ENCODE results near the gene SYNM.
"Not testable (repeated sequence)": the region's sequence is repeated elsewhere in the genome, so short reads cannot be mapped to it uniquely, and the experiment has no call there.

SYNM gene, protein sequence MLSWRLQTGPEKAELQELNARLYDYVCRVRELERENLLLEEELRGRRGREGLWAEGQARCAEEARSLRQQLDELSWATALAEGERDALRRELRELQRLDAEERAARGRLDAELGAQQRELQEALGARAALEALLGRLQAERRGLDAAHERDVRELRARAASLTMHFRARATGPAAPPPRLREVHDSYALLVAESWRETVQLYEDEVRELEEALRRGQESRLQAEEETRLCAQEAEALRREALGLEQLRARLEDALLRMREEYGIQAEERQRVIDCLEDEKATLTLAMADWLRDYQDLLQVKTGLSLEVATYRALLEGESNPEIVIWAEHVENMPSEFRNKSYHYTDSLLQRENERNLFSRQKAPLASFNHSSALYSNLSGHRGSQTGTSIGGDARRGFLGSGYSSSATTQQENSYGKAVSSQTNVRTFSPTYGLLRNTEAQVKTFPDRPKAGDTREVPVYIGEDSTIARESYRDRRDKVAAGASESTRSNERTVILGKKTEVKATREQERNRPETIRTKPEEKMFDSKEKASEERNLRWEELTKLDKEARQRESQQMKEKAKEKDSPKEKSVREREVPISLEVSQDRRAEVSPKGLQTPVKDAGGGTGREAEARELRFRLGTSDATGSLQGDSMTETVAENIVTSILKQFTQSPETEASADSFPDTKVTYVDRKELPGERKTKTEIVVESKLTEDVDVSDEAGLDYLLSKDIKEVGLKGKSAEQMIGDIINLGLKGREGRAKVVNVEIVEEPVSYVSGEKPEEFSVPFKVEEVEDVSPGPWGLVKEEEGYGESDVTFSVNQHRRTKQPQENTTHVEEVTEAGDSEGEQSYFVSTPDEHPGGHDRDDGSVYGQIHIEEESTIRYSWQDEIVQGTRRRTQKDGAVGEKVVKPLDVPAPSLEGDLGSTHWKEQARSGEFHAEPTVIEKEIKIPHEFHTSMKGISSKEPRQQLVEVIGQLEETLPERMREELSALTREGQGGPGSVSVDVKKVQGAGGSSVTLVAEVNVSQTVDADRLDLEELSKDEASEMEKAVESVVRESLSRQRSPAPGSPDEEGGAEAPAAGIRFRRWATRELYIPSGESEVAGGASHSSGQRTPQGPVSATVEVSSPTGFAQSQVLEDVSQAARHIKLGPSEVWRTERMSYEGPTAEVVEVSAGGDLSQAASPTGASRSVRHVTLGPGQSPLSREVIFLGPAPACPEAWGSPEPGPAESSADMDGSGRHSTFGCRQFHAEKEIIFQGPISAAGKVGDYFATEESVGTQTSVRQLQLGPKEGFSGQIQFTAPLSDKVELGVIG (N-terminal part only)
- total RNA-seq, result 7.9 reads per million, percentile 27 among the genes with 10 or more reads in this experiment

DNA sequence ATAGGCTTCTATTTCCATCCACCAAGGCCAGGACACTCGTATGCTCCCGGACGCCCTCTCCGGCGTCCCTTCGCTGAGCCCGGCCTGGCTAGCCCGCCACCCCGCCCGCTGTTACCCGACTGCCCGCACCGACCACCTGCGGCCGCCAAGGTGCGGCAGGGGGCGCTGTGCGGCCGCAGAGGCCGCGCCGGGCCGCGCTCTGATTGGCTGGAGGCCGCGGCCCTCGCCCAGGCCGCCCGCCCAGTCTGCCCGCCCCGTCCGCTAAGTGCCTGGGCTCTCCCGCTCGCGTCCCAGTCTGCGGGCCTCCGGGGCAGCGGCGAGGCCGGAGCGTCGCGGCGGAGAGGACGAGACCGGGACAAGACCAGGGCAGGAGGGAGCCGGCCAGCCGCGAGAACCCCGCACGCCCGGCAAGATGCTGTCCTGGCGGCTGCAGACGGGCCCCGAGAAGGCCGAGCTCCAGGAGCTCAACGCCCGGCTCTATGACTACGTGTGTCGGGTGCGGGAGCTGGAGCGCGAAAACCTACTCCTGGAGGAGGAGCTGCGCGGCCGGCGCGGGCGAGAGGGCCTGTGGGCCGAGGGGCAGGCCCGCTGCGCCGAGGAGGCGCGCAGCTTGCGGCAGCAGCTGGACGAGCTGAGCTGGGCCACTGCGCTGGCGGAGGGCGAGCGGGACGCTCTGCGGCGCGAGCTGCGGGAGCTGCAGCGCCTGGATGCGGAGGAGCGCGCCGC is at the start of gene SYNM:
TSS of gene SYNM (plus strand) at position 293 of the 726 bp plus-strand sequence. CDS start at position 413, 120 bp downstream.
- DNase-seq, result no peak

DNA sequence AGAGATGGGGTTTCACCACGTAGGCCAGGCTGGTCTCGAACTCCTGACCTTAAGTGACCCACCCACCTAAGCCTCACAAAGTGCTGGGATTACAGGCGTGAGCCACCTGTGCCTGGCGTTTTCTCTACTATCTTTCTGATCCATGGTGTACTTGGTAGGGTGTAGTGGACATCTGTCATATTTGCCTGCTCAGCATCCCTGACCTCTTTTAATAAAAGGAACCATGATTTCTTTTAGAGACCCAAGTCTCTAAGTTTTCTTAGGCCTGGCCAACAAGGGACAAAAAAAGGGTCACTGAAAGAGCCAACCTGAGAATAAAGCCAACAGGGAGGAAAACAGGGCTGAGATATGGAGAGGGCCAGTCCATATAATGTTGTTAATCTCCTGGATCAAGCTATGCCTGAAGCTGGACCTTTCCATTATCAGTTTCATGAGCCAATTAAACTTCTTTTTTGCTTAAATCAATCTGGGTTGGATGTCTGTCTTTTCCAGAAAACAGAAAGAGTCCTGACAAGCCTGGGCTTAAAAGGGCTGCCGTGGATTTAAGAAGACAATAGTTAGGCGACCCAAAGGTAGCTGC is 49.2 kb upstream of the SYNM start:
- no peak for DNase-seq

DNA sequence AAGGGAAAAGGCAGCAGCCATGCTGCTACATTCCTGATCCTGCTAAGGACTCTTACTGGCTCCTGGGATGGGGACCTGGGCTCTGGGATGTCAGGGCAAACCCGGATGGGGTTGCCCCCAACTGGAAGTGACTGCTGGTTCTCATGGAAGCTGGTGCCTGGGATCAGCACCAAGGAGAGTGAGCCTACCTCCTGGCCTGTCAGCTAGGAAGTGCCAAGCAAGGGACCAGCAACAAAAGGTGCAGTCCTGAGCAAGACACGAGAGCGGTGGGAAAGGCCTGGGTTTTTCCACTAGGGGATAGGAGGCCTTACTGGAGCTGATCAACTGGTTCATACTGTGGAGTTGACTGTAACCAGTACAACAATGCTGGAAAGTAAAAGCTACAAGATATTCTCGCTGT is 47.9 kb upstream of the SYNM start:
- DNase-seq, result no peak

DNA sequence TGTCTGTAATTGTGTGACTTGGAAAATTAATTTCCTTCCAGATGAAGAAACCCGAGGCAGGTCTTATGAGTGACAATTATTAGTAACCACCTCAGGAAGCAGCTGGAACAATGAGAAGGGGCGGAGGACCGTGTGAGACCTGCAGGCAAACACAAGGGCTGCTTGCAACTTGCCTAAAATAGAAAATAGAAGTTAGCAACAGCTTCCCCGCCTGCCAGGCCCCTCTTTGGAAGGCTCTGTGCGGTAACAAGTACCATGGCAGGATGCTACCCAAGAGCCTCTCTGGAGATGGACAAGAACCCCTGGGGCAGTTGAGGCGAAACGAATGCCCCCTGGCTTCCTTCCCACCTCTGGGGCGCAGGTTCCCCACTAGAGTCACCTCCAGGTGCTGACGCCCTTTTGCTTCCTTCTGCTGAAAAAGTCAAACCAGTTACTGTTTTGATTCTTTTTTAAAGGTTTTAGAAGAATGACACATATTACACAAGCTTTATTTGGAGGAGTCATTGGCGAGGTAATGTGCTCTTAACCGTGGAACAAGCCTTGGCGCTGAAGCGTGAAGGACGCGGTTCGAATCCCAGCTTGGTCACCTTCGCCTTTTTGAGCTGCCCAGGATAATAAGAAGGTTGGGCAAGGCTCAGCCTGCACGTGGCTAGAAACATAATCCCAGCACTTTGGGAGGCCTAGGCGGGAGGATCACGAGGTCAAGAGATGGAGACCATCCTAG is 47.0 kb upstream of the SYNM start:
- no peak for DNase-seq

DNA sequence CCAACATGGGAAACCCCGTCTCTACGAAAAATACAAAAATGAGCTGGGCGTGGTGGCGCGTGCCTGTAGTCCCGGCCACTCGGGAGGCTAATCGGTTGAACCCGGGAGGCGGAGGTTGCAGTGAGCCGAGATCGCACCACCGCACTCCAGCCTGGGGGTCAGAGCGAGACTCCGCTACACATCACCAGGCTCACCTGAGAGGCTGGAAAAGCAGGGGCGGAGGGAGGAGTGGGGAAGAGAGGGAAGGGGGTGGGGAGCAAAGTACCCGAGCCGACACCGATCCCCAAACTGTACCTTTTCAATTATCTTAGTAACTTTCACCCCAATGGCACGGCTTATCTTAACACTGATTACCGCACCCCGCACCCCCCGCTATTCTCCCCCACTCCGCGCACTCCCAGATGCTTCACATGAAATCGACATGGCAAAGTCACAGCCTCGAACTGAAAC is 46.4 kb upstream of the SYNM start:
- DNase-seq, result no peak

DNA sequence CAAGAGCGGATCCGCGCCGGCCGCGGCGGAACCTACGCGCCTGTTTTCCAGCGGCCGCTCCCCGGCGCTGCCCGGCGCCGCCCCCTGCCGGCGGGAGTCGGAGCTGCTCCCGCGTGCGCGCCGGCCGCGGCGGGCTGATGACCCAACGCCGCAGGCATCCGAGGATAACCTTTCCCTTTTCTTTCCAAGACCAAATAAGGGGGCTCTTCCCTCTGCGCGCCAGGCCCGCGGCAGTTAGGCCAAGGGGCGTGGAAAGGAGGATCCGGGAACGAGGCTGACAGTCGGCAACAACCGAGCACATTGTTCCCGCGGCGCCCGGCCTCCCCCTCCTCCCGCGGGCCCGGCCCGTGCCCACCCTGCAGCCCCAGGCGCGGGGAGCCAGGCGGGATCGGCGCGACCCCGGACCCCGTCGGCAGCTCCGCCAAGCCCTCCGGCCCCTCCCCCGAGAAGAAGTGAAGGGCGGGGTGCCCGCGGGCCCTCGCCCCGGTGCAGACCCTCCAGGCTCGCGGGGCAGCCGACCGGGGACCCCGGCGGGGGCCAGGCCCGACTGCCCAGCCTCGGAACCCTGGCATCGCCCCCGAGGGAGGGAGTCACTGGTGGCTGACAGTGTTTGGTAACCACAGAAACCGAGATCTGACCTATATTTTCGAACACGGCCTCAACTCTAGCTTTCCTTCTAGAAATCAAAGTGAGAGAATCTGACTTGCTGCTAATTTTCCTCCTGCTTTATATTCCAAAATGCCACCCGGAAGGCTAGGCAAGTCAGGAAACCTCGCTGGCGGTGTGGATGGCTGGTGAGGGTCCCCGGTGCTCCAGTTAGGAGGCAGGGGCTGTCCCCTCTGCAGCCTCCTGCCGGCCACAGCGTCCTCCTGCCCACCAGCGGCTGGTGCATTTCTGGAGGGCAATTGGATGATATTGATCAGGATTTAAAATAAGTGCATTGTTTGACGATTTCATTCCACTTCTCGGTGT is 45.6 kb upstream of the SYNM start:
- peak; percentile 9 for DNase-seq

DNA sequence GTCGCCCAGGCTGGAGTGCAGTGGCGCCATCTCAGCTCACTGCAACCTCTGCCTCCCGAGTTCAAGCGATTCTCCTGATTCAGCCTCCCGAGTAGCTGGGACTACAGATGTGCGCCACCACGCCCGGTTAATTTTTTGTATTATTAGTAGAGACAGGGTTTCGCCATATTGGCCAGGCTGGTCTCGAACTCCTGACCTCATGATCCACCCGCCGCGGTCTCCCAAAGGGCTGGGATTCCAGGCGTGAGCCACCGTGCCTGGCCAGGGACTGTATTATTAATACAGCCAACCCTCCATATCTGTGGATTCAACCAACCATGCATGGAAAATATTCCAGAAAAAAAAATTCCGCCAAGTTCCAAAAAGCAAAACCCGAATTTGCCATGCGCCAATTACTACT is 44.7 kb upstream of the SYNM start:
- not testable (repeated sequence) for DNase-seq

DNA sequence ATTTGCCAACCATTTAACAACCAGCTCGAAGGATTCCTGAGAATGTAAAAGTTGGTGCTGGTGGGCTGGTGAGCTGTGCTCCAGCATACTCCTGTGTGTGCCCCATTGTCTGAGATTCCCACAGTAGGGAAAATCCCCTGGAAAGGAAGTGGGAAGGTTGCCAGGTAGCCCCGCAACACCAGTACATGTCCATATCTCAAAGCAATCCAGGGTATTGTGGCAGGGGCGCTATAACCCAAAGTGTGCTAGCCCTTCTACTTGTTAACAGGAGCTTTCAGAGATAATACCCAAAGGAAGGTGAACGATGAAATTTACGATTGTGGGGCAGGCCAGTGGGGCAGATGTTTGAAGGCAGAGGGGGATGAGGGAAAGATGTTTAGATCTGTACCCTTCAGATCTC is 42.7 kb upstream of the SYNM start:
- no peak for DNase-seq

DNA sequence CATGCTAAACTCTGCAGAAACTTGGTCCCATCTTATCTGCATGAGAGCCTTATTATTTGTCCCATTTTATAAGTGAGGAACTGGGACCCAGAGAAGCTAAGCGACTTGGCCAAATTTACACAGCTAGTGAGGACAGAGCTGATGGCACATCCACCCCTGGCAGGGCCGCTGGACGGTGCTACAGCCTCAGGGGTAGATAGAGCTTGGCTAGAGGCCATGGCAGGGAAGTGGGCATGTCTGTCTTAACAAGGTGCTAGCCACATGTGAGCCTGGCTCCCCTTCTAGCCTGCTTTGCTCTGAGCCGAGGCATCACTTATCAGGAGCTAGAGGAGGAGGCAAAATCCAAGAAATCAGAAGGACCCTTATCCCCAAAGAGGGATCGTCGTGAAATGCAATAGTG is 36.7 kb upstream of the SYNM start:
- DNase-seq, result no peak

DNA sequence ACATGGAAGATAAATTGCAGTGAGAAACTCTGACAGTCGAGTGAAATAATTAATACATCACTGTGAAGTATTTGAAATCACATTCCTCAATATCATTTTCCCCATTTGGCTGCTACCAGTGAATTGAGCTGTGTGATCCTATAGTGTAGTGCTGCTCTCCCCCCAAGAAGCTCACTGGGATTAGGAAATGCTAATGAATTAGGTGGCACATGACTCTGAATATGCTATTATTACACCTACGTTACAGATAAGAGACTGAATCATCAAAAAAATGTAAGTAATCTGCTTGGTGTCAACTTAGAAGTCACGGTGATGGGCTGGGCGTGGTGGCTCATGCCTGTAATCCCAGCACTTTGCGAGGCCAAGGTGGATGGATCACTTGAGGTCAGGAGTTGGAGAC is 34.7 kb upstream of the SYNM start:
- no peak for DNase-seq

DNA sequence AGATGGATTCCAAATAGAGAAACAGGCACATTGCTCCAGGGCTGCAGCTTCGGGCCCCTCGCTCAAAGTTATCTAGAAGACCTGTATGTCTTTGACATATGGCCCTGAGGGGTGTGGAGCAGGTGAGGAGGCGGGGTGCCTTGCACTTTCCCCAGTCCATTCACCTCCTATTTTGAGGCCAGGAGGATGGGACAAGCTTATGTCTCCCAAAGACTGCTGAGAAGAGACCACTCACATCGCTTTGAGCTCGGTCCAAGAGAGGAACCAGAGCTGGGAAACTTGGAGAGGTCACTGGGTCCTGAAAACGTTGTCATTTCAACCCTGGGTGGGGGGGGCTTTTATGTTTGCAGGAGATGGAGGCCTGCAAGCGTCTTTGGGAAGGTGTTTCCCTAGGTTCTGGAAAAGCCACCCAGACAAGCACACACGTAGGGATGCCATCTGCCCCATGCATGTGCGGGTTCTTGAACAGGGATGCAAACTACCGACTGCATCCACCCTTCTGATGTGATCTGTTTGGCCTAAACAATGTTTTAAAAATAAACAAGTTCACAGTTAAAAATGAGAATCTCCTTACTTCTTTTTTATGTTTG is 33.7 kb upstream of the SYNM start:
- no peak for DNase-seq

DNA sequence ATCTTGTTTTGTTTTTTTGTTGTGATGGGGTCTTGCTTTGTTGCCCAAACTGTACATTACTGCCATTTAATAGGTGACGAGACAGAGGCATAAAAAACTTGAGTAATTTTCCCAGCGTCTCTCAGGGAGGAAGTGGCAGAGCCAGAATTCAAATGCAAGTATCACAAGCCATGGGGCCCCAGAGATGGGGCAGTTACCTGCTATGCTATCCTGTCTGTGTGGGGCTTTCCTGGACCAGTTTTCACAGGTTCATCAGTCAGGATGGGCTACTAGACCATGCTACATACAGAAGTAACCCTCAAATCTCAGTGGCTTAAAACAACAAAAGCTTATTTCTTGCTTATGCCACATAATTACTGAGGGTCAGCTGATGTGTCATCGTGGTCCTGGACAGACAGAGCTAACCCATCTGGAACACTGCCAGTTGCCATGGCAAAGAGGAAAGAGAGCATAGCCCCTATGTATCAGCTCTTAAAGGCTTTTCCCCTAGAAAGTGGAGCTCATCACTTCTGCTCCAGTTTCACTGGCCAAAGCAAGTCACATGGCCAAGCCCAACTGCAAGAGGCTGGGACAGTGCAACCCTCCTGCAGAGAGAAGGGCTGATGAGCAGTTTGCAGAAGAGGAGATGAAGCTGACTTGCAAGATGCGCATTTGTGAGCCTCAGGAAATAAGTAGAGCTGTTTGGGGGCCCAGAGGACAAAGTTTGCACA is 31.7 kb upstream of the SYNM start:
- no peak for DNase-seq

DNA sequence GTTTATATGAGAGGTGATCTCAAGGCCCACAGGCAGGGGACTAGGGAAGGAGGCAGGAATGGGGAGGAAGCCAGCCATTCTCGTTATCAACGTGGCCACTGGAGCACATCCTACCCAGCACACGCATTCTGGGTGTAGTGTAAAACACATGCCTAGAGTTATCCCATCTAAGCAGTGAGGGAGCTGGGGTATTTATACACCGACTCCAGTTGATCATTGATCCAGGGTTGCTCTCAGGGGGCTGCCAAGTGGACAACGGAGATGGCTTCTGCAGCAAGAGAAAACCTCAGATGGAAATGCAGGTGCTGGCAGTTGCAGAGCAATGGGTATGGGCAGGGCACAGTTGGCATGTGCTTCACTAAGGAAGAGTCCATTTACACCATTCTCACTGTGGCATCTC is 30.4 kb upstream of the SYNM start:
- no peak for DNase-seq

DNA sequence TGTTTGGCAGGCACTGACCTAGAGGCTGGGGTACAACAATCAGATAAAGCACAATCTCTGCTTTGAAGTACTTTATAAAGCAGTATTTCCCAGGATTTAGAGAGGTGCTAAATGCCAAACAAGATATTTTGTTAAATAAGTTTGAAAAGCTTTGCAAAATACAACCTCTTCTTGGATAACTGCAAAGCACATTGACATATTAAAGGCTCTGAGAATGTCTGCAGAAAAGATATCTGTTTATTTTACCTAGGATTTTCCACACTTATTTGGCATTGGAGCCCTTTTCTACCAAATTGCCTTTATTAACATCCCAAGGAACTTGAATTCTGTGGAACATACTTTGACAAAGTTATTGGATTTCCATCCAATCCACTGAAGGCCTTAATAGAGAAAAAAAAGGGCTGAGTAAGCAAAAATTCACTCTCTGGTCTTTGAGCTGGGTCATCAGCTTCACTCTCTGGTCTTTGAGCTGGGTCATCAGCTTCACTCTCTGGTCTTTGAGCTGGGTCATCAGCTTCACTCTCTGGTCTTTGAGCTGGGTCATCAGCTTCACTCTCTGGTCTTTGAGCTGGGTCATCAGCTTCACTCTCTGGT is 29.7 kb upstream of the SYNM start:
- not testable (repeated sequence) for DNase-seq

DNA sequence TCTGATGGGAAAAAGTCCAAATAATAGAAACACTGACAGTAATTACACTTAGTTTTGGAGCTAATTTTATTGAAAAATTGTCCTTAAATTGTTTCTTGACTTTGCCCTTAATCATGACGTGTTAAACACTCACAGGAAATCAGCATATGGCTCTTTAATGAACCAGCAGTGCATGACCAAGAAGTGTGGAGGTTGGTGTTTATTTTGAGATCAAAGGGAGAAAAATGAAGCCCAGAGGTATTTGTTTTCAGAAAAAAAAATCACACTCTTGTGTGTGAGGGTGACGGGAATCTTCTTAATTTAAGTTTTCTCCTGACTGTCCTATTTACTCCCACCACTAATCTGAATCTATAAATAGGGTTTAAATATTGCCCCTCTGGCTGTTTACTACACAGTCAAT is 28.8 kb upstream of the SYNM start:
- no peak for DNase-seq

DNA sequence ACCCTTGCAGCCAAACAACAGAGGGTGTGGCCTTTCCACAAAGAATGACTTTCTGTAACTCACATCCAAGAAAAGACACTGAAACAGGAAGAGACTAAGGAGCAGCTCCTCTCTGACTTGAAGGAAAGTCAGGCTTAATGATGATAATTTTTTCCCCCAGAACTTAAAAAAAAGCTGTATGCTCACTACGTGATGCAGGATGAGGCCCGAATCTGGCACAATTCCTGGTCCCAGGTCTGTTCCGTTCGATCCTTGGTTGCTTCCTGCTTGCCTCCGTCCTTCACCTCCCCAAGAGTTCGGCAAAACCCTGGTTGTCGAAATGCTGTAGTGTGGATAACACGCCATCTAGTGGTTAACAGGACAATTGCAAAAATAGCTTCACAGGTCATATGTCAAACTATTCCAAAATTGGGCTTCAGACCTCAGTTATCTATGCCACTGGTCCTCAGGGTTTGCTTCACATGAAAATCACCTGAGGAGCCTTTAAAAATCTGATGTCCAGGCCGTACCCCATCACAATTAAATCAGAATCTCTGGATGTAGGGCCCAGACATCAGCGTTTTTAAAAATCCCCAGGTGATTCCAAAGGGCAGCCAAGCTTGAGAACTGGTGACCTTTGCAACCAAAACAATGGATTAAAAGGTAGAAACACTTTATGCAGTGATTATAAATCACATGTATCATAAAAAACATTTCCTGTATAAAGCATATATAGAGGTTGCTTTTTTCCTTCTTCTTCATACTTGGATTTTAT is 28.1 kb upstream of the SYNM start:
- no peak for DNase-seq

DNA sequence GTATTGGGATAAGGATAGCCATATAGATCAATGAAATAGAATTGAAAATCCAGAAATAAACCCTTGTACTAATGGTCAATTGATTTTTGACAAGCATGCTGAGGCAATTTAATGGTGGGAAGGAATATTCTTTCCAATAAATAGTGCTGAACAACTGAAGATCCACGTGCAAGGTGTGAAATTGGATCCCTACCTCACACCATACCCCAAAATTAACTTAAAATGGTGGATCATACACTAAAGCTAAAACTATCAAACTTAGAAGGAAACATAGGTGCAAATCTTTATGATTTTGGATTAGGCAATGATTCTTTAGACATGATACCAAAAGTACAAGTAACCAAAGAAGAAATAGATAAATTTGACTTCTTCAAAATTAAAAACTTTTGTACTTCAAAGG is 22.1 kb upstream of the SYNM start:
- DNase-seq, result no peak

DNA sequence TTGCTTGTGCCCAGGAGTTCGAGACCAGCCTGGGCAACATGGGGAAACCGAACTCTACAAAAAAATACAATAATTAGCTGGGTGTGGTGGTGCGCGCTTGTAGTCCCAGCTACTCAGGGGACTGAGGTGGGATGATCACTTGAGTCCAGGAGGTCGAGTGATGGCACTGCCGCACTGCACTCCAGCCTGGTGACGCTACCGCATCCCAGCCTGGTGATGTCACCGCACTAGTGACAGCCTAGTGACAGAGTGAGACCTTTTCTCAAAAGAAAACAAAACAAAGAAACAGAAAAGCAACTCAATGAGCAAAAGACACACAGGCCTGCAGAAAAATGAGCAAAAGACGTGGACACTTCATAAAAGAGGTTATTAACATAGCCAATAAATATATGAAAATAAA is 19.9 kb upstream of the SYNM start:
- no peak for DNase-seq
